Gastrocnemius medialis (tissue), 4 donors: Measurements from ENCODE around the gene XAGE5. TPM values are rescaled to one million over a fixed set of nuclear protein-coding genes. Genes with fewer than 3 reads are reported as not detected.
"Not testable (repeated sequence)": the region's sequence is repeated elsewhere in the genome, so short reads cannot be mapped to it uniquely, and the experiment has no call there.

Experiments
- ATAC-seq, 2 donors: fragments of 150-250 bp; one replicate each; pipeline ENCODE4 v1.9.1; 2016
- DNase-seq, 2 donors: peaks; one replicate each; pipeline ENCODE4 v3.0.0-alpha.2; 2019
- H3K27ac ChIP-seq, 4 donors: fragments of 200-600 bp; sonication (generic); 1 replicate in 1 of 4; 2 replicates in 3 of 4; pipeline ENCODE4 v1.5.1; 2016 to 2018; ENCODE audit warnings: mild to moderate bottlenecking in 2 of 4, moderate library complexity in 1 of 4
- H3K27me3 ChIP-seq, 3 donors: fragments of 200-600 bp; sonication (generic) in 2 of 3; 1 replicate in 1 of 3; 2 replicates in 2 of 3; pipeline versions ENCODE4 v1.5.1 to v1.6.0; 2016 to 2019; ENCODE audit warnings: mild to moderate bottlenecking in 1 of 3, moderate library complexity in 1 of 3
- H3K36me3 ChIP-seq, 2 donors: fragments of 200-600 bp; sonication (generic) in 1 of 2; one replicate each; pipeline ENCODE4 v1.5.1; 2017 to 2018
- H3K4me1 ChIP-seq, 2 donors: fragments of 200-600 bp; sonication (generic) in 1 of 2; one replicate each; pipeline ENCODE4 v1.5.1; 2016 to 2017; ENCODE audit warnings: mild to moderate bottlenecking in 2 of 2
- H3K4me3 ChIP-seq, 4 donors: fragments of 200-600 bp; sonication (generic) in 3 of 4; 1 replicate in 1 of 4; 2 replicates in 3 of 4; pipeline ENCODE4 v1.5.1; 2016 to 2019; ENCODE audit warnings: mild to moderate bottlenecking in 2 of 4
- H3K9me3 ChIP-seq, 3 donors: fragments of 200-600 bp; sonication (generic) in 2 of 3; 1 replicate in 1 of 3; 2 replicates in 2 of 3; pipeline ENCODE4 v1.5.1; 2016 to 2019
- POLR2A ChIP-seq, 2 donors: fragments of 450-650 bp; IDR thresholded peaks; one replicate each; pipeline ENCODE4 v1.6.1; 2017; ENCODE audit warnings: antibody characterized with exemption in 2 of 2, mild to moderate bottlenecking in 2 of 2, moderate library complexity in 2 of 2
- in situ Hi-C, 4 donors: fragments of 200-750 bp; cut with MboI; loops; one replicate each; pipeline versions ENCODE4 v1.15.0 to v1.8.0; 2017; ENCODE audit warnings: low sequenced_read_pairs in 4 of 4
- intact Hi-C: fragments of 100-400 bp; cut with DNase I; formaldehyde crosslinking; loops from one replicate; pipeline ENCODE4 v1.15.1; 2023; ENCODE audit warnings: low total_unique reads
- total RNA-seq, 4 donors: library from RNA; depleted of rRNA; stranded (reverse); fragments of >200 nt; gene quantifications; one replicate each; pipeline versions ENCODE4 v1.1.0 to v1.2.3, GENCODE V29; 2016
- TF ChIP-seq, protein P1 (sequence below), 5 experiments: fragments of 450-650 bp in 3 of 5; fragments of 200-600 bp in 2 of 5; sonication (generic) in 2 of 5; IDR thresholded peaks in 4 of 5; conservative IDR thresholded peaks in 1 of 5; 1 replicate in 4 of 5; 2 replicates in 1 of 5; pipeline ENCODE4 v1.5.1; 2016 to 2019; ENCODE audit warnings: antibody characterized with exemption in 5 of 5, mild to moderate bottlenecking in 3 of 5, moderate library complexity in 3 of 5

Gene XAGE5
- total RNA-seq, 4 donors from 2014 or later: not detected

DNA sequence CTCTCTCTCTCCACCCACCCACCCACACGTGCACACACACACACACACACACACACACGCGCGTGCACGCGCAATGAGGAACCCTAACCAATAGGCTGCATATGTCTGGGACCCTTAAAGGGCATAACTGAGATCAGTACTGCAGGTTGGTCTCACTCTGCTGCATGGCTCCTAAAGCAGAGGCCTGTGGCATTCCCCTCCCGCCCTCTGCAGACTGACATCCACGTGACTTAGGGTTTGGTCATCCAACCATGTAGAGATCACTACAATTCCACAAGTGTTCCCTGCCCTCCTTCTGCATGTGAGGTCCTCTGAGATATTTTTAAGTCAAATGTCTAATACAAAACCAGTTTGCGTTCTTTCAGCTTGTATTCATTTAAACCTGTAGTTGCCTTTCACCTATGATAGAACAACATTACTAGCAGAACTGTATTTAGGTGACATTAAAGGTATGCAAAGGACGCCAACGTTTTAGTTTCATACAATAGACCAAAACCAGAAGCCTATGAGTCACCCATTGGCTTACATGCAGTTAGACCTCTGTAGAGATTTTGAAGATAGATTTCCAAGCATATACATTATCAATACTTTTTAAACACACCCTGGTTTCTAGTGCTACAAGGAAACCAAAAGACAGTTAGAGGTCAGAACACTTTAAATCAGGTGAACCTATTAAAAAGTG lies 10.1 kb downstream of the XAGE5 start:
- no peak for ATAC-seq
- H3K4me1 ChIP-seq: no peaks in the 10 kb centered on the region
- no peak for TF ChIP-seq POLR2A (IDR thresholded peaks at IDR 0.05)
- TF ChIP-seq, protein P1, sequence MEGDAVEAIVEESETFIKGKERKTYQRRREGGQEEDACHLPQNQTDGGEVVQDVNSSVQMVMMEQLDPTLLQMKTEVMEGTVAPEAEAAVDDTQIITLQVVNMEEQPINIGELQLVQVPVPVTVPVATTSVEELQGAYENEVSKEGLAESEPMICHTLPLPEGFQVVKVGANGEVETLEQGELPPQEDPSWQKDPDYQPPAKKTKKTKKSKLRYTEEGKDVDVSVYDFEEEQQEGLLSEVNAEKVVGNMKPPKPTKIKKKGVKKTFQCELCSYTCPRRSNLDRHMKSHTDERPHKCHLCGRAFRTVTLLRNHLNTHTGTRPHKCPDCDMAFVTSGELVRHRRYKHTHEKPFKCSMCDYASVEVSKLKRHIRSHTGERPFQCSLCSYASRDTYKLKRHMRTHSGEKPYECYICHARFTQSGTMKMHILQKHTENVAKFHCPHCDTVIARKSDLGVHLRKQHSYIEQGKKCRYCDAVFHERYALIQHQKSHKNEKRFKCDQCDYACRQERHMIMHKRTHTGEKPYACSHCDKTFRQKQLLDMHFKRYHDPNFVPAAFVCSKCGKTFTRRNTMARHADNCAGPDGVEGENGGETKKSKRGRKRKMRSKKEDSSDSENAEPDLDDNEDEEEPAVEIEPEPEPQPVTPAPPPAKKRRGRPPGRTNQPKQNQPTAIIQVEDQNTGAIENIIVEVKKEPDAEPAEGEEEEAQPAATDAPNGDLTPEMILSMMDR (IDR thresholded peaks at IDR 0.05 in 4 of 5, conservative IDR thresholded peaks at IDR 0.05 in 1 of 5): no peak
- no peaks in the 10 kb centered on the region for H3K9me3 ChIP-seq
- H3K4me3 ChIP-seq: no peak overlapping the region
- peaks cover 0 to 5% (median 0%) of the 10 kb centered on the region in 3 donors for H3K27me3 ChIP-seq
- intact Hi-C loops: no loop called here
- H3K27ac ChIP-seq: no peak overlapping the region
- no peak for DNase-seq
- in situ Hi-C loops: no loop called here
- H3K36me3 ChIP-seq: no peaks in the 10 kb centered on the region

DNA sequence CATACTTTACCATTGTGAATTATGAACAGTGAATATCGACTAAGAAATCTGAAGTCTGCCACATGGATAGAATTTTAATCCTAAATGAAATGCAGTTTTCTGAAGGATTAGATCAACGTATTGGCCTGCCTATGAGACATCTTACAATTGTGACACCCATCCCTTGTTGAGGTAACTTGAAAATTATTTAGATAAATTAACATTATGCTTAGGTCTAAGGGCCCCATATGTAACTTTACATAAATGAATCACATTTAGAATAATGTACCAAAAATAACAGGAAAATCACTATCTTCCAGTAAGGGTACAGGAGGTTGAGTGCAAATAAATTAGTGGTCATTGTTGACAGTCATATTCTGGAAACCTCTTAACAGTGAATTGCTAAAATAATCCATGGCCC lies 13.5 kb downstream of the XAGE5 start:
- in situ Hi-C loops: no loop called here

DNA sequence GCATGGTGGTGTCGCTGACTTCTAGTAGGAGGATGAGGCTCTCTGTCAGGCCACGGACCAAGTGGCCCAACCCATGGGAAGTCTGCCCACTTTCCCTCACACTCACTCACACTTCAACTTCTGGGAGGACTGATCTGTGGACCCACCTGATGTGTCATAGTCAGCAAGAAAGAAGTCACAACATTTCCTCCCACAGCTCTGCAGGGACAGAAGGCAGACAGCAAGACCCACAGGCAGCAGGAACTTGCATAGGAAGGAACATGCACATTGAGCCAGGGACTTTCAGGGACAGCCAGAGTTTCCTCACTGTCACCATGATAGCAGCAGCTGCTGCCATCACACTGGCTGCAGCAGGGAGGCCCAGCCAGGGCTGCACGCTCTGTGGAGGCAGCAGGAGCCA lies 19.5 kb downstream of the XAGE5 start:
- TF ChIP-seq, protein P1 (IDR thresholded peaks at IDR 0.05 in 4 of 5, conservative IDR thresholded peaks at IDR 0.05 in 1 of 5): no peak
- TF ChIP-seq POLR2A (IDR thresholded peaks at IDR 0.05): no peak
- DNase-seq: no peak
- H3K27ac ChIP-seq: no peak overlapping the region
- H3K4me1 ChIP-seq: no peaks in the 10 kb centered on the region
- no peak overlapping the region for H3K4me3 ChIP-seq
- H3K36me3 ChIP-seq: no peaks in the 10 kb centered on the region
- in situ Hi-C loops: no loop called here
- peaks cover 0 to 2% (median 0%) of the 10 kb centered on the region in 3 donors for H3K27me3 ChIP-seq
- no peaks in the 10 kb centered on the region for H3K9me3 ChIP-seq
- ATAC-seq: no peak
- intact Hi-C loops: no loop called here

More for the DNA sequence above, 13.5 kb downstream of the XAGE5 start:
- H3K27me3 ChIP-seq: peaks cover 0 to 5% (median 0%) of the 10 kb centered on the region in 3 donors
- DNase-seq: no peak
- intact Hi-C loops: no loop called here
- TF ChIP-seq, protein P1 (IDR thresholded peaks at IDR 0.05 in 4 of 5, conservative IDR thresholded peaks at IDR 0.05 in 1 of 5): no peak
- no peak for TF ChIP-seq POLR2A (IDR thresholded peaks at IDR 0.05)
- H3K36me3 ChIP-seq: no peaks in the 10 kb centered on the region
- H3K27ac ChIP-seq: no peak overlapping the region
- no peak for ATAC-seq
- no peak overlapping the region for H3K4me3 ChIP-seq
- H3K4me1 ChIP-seq: no peaks in the 10 kb centered on the region
- H3K9me3 ChIP-seq: no peaks in the 10 kb centered on the region

DNA sequence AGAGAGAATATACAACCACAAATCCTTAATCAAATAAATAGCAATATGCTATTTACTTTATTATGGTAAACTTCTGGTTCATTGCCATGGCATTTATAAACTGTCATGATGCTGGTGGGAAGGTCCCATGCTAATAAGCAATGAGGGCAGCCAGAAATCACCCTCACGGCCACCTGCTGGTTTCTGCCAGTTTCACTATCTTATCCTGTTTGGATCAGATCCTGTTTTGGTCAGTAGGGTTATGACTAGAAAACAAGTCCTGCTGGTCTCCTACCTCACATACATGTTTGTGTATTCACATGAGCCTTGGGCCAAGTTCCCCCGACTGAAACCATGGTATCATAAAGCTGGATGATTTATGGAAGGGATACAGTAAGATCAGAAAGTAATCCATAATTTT lies 28.1 kb downstream of the XAGE5 start:
- intact Hi-C loops (no loop called here), in situ Hi-C loops (no loop called here)
- no peak for ATAC-seq
- Histone ChIP-seq H3K27ac (no peak overlapping the region), H3K27me3 (no peaks in the 10 kb centered on the region), H3K4me3 (no peak overlapping the region), H3K9me3 (no peaks in the 10 kb centered on the region), H3K4me1 (no peaks in the 10 kb centered on the region), H3K36me3 (no peaks in the 10 kb centered on the region)
- TF ChIP-seq POLR2A (IDR thresholded peaks at IDR 0.05): no peak
- TF ChIP-seq, protein P1 (IDR thresholded peaks at IDR 0.05 in 4 of 5, conservative IDR thresholded peaks at IDR 0.05 in 1 of 5): no peak
- no peak for DNase-seq

GRCh38 chrX:52843619-52844018 lies 32.5 kb downstream of the XAGE5 start:
- intact Hi-C loops, H3K4me3 ChIP-seq, H3K4me1 ChIP-seq: not testable (repeated sequence)

More at GRCh38 chrX:52843619-52844018, 32.5 kb downstream of the XAGE5 start:
- ATAC-seq, H3K27ac ChIP-seq, DNase-seq, H3K36me3 ChIP-seq, H3K9me3 ChIP-seq, in situ Hi-C loops, H3K27me3 ChIP-seq: not testable (repeated sequence)
